A549 (cell line): ENCODE results near the gene VOPP1. TPM values are rescaled to one million over a fixed set of nuclear protein-coding genes. Genes with fewer than 3 reads are reported as not detected.

Source experiments
- ATAC-seq, 2 experiments: fragments of 200-7000 bp in 1 of 2; fragments of >200 bp in 1 of 2; cut with Nextera tagmentation in 1 of 2; cut with Tn5 transposase in 1 of 2; 3 replicates each; pipeline versions ENCODE4 v1.8.0 to v1.9.1; 2018 to 2020; ENCODE audit warnings: mild to moderate bottlenecking in 1 of 2, moderate library complexity in 1 of 2
- CTCF ChIA-PET: fragments of 300-600 bp; sonication (Branson Sonifier 250); formaldehyde crosslinking; extraction: SDS; loops from one replicate; lab custom pipeline; 2021; ENCODE audit warnings: antibody characterized with exemption, inconsistent platforms; lab: Yijun Ruan, JAX
- POLR2A ChIA-PET: fragments of 350-600 bp; formaldehyde crosslinking; extraction: SDS; loops from one replicate; lab custom pipeline; 2021; ENCODE audit warnings: antibody characterized with exemption, inconsistent platforms; lab: Yijun Ruan, JAX
- DNase-seq, 2 experiments: peaks; one replicate each; pipeline versions ENCODE4 v3.0.0 to v3.0.0-alpha.2; 2011 to 2016; ENCODE audit warnings: low read depth in 1 of 2, low spot score in 1 of 2
- FAIRE-seq: peaks from 2 replicates; lab custom pipeline; 2011; peaks lifted over from hg19 to GRCh38; lab: Jason Lieb, UNC
- H3K27ac ChIP-seq, 2 experiments: fragments of >200 bp; sonication (Bioruptor Twin); formaldehyde crosslinking; 3 replicates each; pipeline ENCODE4 v1.5.1; 2016 to 2017
- H3K4me1 ChIP-seq: fragments of >200 bp; sonication (Bioruptor Twin); formaldehyde crosslinking; 3 replicates; pipeline ENCODE4 v1.6.1; 2016
- H3K4me2 ChIP-seq: fragments of >200 bp; sonication (Bioruptor Twin); formaldehyde crosslinking; 3 replicates; pipeline ENCODE4 v1.6.1; 2016
- H3K4me3 ChIP-seq: fragments of >200 bp; sonication (Bioruptor Twin); formaldehyde crosslinking; 3 replicates; pipeline ENCODE4 v1.5.1; 2016
- H3K9me3 ChIP-seq: fragments of >200 bp; sonication (Bioruptor Twin); formaldehyde crosslinking; 3 replicates; pipeline ENCODE4 v1.6.1; 2016
- ATOH8 ChIP-seq: fragments of 250-450 bp; sonication (Bioruptor Pico); IDR thresholded peaks from 2 replicates; pipeline ENCODE4 v1.5.0; 2020; ENCODE audit warnings: low read depth, mild to moderate bottlenecking, moderate library complexity
- CBX2 ChIP-seq: fragments of 200-600 bp; sonication (generic); IDR thresholded peaks from 2 replicates; pipeline ENCODE4 v1.6.1; 2016; ENCODE audit warnings: low read depth, mild to moderate bottlenecking, borderline replicate concordance
- CEBPB ChIP-seq, 2 experiments: fragments of >200 bp in 1 of 2; sonication (Bioruptor Twin) in 1 of 2; formaldehyde crosslinking in 1 of 2; IDR thresholded peaks; 2 replicates each; pipeline ENCODE4 v1.6.1; 2012 to 2016
- CHD2 ChIP-seq: fragments of 150-350 bp; IDR thresholded peaks from 2 replicates; pipeline ENCODE4 v1.6.1; 2014; ENCODE audit warnings: low read length; ENCODE audit not compliant: partially characterized antibody
- CHD4 ChIP-seq: fragments of 200-600 bp; sonication (generic); IDR thresholded peaks from 2 replicates; pipeline ENCODE4 v1.6.1; 2016; ENCODE audit warnings: antibody characterized with exemption, mild to moderate bottlenecking, borderline replicate concordance
- E2F6 ChIP-seq: IDR thresholded peaks from 2 replicates; pipeline ENCODE4 v1.6.1; 2012; ENCODE audit warnings: low read depth, borderline replicate concordance
- EHMT2 ChIP-seq: fragments of 200-600 bp; sonication (generic); IDR thresholded peaks from 2 replicates; pipeline ENCODE4 v1.6.1; 2016; ENCODE audit warnings: antibody characterized with exemption, low read depth, mild to moderate bottlenecking, moderate library complexity
- EP300 ChIP-seq, 2 experiments: fragments of >200 bp; sonication (Bioruptor Twin); formaldehyde crosslinking; IDR thresholded peaks; 2 replicates in 1 of 2; 3 replicates in 1 of 2; pipeline ENCODE4 v1.6.1; 2016 to 2017
- FOSL2 ChIP-seq, 2 experiments: fragments of 450-650 bp in 1 of 2; fragments of >200 bp in 1 of 2; sonication (Bioruptor Twin) in 1 of 2; formaldehyde crosslinking; IDR thresholded peaks; 2 replicates each; pipeline versions ENCODE4 v1.5.0 to v1.6.1; 2016 to 2020; ENCODE audit warnings: mild to moderate bottlenecking in 1 of 2, moderate library complexity in 1 of 2
- HES2 ChIP-seq: fragments of >200 bp; sonication (Bioruptor Twin); formaldehyde crosslinking; IDR thresholded peaks from 2 replicates; pipeline ENCODE4 v1.6.1; 2016
- HMGXB4 ChIP-seq: fragments of 250-450 bp; sonication (Bioruptor Pico); IDR thresholded peaks from 2 replicates; pipeline ENCODE4 v1.5.0; 2021; ENCODE audit warnings: mild to moderate bottlenecking, moderate library complexity, borderline replicate concordance
- HOXA7 ChIP-seq: fragments of 250-450 bp; sonication (Bioruptor Pico); IDR thresholded peaks from 2 replicates; pipeline ENCODE4 v1.5.0; 2020; ENCODE audit warnings: mild to moderate bottlenecking, moderate library complexity
- HOXB5 ChIP-seq: fragments of 250-450 bp; sonication (Bioruptor Pico); IDR thresholded peaks from 2 replicates; pipeline ENCODE4 v1.5.0; 2020; ENCODE audit warnings: mild to moderate bottlenecking, moderate library complexity
- MAX ChIP-seq: IDR thresholded peaks from 2 replicates; pipeline ENCODE4 v1.6.1; 2012
- MAZ ChIP-seq: fragments of 150-350 bp; IDR thresholded peaks from 2 replicates; pipeline ENCODE4 v1.6.1; 2014; ENCODE audit warnings: antibody characterized with exemption, low read depth, low read length, borderline replicate concordance
- MYC ChIP-seq: IDR thresholded peaks from 2 replicates; pipeline ENCODE4 v1.6.1; 2012; ENCODE audit warnings: mild to moderate bottlenecking, inconsistent platforms, low read length, improper control_type of control experiment, borderline replicate concordance
- NPAS2 ChIP-seq: fragments of 250-450 bp; sonication (Bioruptor Pico); IDR thresholded peaks from 2 replicates; pipeline ENCODE4 v1.8.0; 2022; ENCODE audit warnings: mild to moderate bottlenecking, moderate library complexity, borderline replicate concordance
- NR3C1 ChIP-seq: fragments of >200 bp; sonication (Bioruptor Twin); formaldehyde crosslinking; IDR thresholded peaks from 3 replicates; pipeline ENCODE4 v1.6.1; 2017
- PHF8 ChIP-seq: fragments of 200-600 bp; sonication (generic); IDR thresholded peaks from 2 replicates; pipeline ENCODE4 v1.6.1; 2016; ENCODE audit warnings: low read depth, mild to moderate bottlenecking, antibody characterized with exemption, moderate library complexity, borderline replicate concordance
- POLR2A ChIP-seq: IDR thresholded peaks from 2 replicates; pipeline ENCODE4 v1.6.1; 2012; ENCODE audit warnings: mild to moderate bottlenecking, low read length
- RARB ChIP-seq: fragments of 250-450 bp; sonication (Bioruptor Pico); IDR thresholded peaks from 2 replicates; pipeline ENCODE4 v1.8.0; 2021; ENCODE audit warnings: mild to moderate bottlenecking, moderate library complexity
- TP53 ChIP-seq: fragments of 250-450 bp; sonication (Bioruptor Pico); IDR thresholded peaks from 2 replicates; pipeline ENCODE4 v1.5.0; 2021; ENCODE audit warnings: mild to moderate bottlenecking, moderate library complexity
- ZFP36 ChIP-seq: fragments of 450-650 bp; IDR thresholded peaks from 2 replicates; pipeline ENCODE4 v1.6.1; 2014; ENCODE audit warnings: borderline replicate concordance; ENCODE audit not compliant: partially characterized antibody
- ZNF302 ChIP-seq: fragments of 250-450 bp; sonication (Bioruptor Pico); IDR thresholded peaks from 2 replicates; pipeline ENCODE4 v1.9.0; 2021; ENCODE audit warnings: inconsistent platforms, mild to moderate bottlenecking, moderate library complexity
- WGBS: methylation state at CpG from one replicate; pipeline ENCODE4 v1.1.6; 2017; ENCODE audit errors: missing lambda C conversion rate; 5-methylcytosine and 5-hydroxymethylcytosine counted together
- polyA plus RNA-seq, 4 experiments: library from polyadenylated mRNA; depleted of rRNA in 3 of 4; stranded (reverse); fragments of >200 nt; fragmentation: RNase III in 1 of 4; extraction: RNeasy Plus Mini Kit Qiagen cat#74134 plus additional on column Dnase treatment in 1 of 4; gene quantifications; 2 replicates in 3 of 4; 3 replicates in 1 of 4; pipeline ENCODE4 v1.2.3, GENCODE V29; 2011 to 2017
- TF ChIP-seq, protein P1 (sequence below): fragments of >200 bp; sonication (Bioruptor Twin); formaldehyde crosslinking; IDR thresholded peaks from 3 replicates; pipeline ENCODE4 v1.5.1; 2016

The VOPP1 gene
- polyA plus RNA-seq, 2 of the 4 experiments (the other 2 are of a cell fraction): 68.1 to 73.4 TPM

DNA sequence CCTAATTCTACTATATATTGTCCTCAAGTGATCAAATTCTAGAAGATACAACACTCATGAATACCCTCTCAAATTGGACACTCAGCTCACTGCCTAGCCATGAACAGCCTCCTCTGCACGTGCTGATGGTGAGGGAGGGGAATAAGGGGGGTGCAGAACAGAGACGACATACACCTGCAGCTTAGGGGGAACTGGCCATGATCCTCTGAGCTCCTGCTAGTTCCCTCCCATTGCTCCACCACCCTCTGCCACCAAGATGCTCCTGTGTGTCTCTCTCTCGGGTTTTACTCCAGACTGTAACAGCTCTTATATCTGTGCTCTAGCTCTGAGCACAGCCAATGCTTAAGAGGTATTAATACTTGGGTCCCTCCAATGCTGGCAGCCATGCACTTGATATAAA lies 70.7 kb downstream of the VOPP1 start:
- ChIA-PET POLR2A (no interaction called here), CTCF (interaction anchor here (1.3 kb wide), 2 partner anchors 10 to 21 kb away, joined by 3 read pairs; no protein-coding TSS in a partner anchor)
- no peak for FAIRE-seq
- 52% methylated on average over 3 of the region's 3 CpGs for WGBS
- H3K9me3 ChIP-seq: no peaks in the 10 kb centered on the region
- no peak overlapping the region for H3K27ac ChIP-seq
- no peak overlapping the region for H3K4me3 ChIP-seq
- H3K4me2 ChIP-seq: no peak overlapping the region
- no peak for ATAC-seq
- DNase-seq: no peak
- TF ChIP-seq HOXB5 (no peak), MYC (no peak), HMGXB4 (CRISPR knock-in tag) (no peak), EHMT2 (no peak), ZFP36 (no peak), NR3C1 (no peak), E2F6 (no peak), PHF8 (no peak), CHD2 (no peak), HOXA7 (CRISPR knock-in tag) (no peak), ATOH8 (CRISPR knock-in tag) (no peak), CEBPB (IDR thresholded peaks at IDR 0.05) (no peak), FOSL2 (IDR thresholded peaks at IDR 0.05) (no peak), FOSL2 (CRISPR knock-in tag; IDR thresholded peaks at IDR 0.05) (no peak), CHD4 (no peak), RARB (no peak), TP53 (no peak), NPAS2 (CRISPR knock-in tag) (no peak), MAX (no peak), CBX2 (no peak)
- peaks cover 7% of the 10 kb centered on the region; the same call in 2 of the 3 replicates for H3K4me1 ChIP-seq

DNA sequence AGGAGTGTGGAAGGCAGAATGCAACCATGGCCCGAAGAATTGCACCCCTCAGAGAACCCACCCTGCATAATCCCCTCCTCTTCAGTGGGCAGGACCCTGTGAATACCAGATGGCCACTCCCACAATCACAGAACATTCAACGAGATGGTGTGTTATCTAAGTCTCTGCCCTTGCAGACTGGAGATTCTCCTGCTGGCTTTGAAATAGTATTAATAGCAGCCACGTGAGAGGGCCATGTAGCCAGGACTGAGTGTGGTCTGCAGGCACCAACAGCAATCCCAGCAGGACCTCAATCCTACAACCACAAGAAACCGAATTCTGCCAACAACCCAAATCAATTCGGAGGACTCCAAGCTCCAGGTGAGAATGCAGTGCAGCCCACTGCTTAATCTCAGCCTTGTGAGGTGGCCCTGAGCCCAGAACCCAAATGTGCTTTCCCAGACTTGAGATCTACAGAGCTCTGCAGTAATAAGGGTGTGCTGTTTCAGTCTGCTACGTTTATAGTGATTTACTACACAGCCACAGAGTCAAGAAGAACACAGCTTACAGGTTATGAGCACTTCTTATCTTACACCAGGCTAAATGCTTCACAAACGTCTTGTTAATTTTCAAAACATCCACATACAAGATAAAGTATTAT lies 72.1 kb downstream of the VOPP1 start:
- ChIA-PET POLR2A (no interaction called here), CTCF (interaction anchor here (0.8 kb wide), 1 partner anchor 16 kb away, joined by 3 read pairs; no protein-coding TSS in a partner anchor)
- peaks cover 7% of the 10 kb centered on the region; the same call in 2 of the 3 replicates for H3K4me1 ChIP-seq
- no peak for ATAC-seq
- no peak overlapping the region for H3K4me2 ChIP-seq
- no peak for DNase-seq
- H3K27ac ChIP-seq: no peak overlapping the region
- FAIRE-seq: no peak
- no peak overlapping the region for H3K4me3 ChIP-seq
- TF ChIP-seq NPAS2 (CRISPR knock-in tag) (no peak), MAZ (no peak), FOSL2 (IDR thresholded peaks at IDR 0.05) (no peak), FOSL2 (CRISPR knock-in tag; IDR thresholded peaks at IDR 0.05) (no peak), ZFP36 (no peak), HES2 (no peak), EP300 (IDR thresholded peaks at IDR 0.05) (no peak), ZNF302 (CRISPR knock-in tag) (no peak), POLR2A (no peak)
- TF ChIP-seq, protein P1, sequence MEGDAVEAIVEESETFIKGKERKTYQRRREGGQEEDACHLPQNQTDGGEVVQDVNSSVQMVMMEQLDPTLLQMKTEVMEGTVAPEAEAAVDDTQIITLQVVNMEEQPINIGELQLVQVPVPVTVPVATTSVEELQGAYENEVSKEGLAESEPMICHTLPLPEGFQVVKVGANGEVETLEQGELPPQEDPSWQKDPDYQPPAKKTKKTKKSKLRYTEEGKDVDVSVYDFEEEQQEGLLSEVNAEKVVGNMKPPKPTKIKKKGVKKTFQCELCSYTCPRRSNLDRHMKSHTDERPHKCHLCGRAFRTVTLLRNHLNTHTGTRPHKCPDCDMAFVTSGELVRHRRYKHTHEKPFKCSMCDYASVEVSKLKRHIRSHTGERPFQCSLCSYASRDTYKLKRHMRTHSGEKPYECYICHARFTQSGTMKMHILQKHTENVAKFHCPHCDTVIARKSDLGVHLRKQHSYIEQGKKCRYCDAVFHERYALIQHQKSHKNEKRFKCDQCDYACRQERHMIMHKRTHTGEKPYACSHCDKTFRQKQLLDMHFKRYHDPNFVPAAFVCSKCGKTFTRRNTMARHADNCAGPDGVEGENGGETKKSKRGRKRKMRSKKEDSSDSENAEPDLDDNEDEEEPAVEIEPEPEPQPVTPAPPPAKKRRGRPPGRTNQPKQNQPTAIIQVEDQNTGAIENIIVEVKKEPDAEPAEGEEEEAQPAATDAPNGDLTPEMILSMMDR: no peak
- H3K9me3 ChIP-seq: no peaks in the 10 kb centered on the region
- 77% methylated on average over 6 of the region's 7 CpGs for WGBS
